KMS-11 (cell line): Measurements from ENCODE around the gene SOX10.

Experiments used
- H2AFZ ChIP-seq: fragments of 200-600 bp; sonication (generic); 2 replicates; pipeline ENCODE4 v1.6.1; 2016; ENCODE audit warnings: antibody characterized with exemption, mixed run types, low read depth
- H3K27ac ChIP-seq: fragments of 200-600 bp; sonication (generic); 2 replicates; pipeline ENCODE4 v1.6.1; 2016; ENCODE audit warnings: mild to moderate bottlenecking, mixed run types
- H3K27me3 ChIP-seq: fragments of 200-600 bp; sonication (generic); 2 replicates; pipeline ENCODE4 v1.6.1; 2017; ENCODE audit warnings: mild to moderate bottlenecking, low read depth, mixed run types, moderate library complexity; ENCODE audit not compliant: insufficient read depth
- H3K36me3 ChIP-seq: fragments of 200-600 bp; sonication (generic); 2 replicates; pipeline ENCODE4 v1.6.1; 2017; ENCODE audit warnings: mild to moderate bottlenecking, mixed run types; ENCODE audit not compliant: insufficient read depth
- H3K4me1 ChIP-seq: fragments of 200-600 bp; sonication (generic); 2 replicates; pipeline ENCODE4 v1.6.1; 2016; ENCODE audit warnings: mild to moderate bottlenecking, low read depth, mixed run types; ENCODE audit not compliant: poor library complexity, severe bottlenecking
- H3K4me2 ChIP-seq: fragments of 200-600 bp; sonication (generic); 2 replicates; pipeline ENCODE4 v1.7.0; 2016; ENCODE audit warnings: mild to moderate bottlenecking, mixed run types
- H3K4me3 ChIP-seq: fragments of 200-600 bp; sonication (generic); IDR thresholded peaks from 2 replicates; pipeline ENCODE4 v1.6.1; 2017; ENCODE audit warnings: low read depth, low read length, mixed read lengths; ENCODE audit not compliant: insufficient read depth
- H3K79me2 ChIP-seq: fragments of 200-600 bp; sonication (generic); 2 replicates; pipeline ENCODE4 v1.6.1; 2016; ENCODE audit warnings: low read depth, mixed run types; ENCODE audit not compliant: insufficient read depth
- H3K9ac ChIP-seq: fragments of 200-600 bp; sonication (generic); 2 replicates; pipeline ENCODE4 v1.6.1; 2016; ENCODE audit warnings: mild to moderate bottlenecking, mixed run types
- H4K20me1 ChIP-seq: fragments of 200-600 bp; sonication (generic); 2 replicates; pipeline ENCODE4 v1.6.1; 2016; ENCODE audit warnings: mild to moderate bottlenecking, mixed run types; ENCODE audit not compliant: insufficient read depth
- CTCF ChIP-seq: fragments of 200-600 bp; sonication (generic); conservative IDR thresholded peaks from 2 replicates; pipeline ENCODE4 v1.6.1; 2017; ENCODE audit warnings: low read depth, mild to moderate bottlenecking, antibody characterized with exemption, low read length, moderate library complexity, mixed read lengths

SOX10 gene

GRCh38 chr22:38016182-38017151 is 32.1 kb upstream of the SOX10 start:
- Histone ChIP-seq H3K79me2 (no peaks in the 10 kb centered on the region), H3K4me2 (no peak overlapping the region), H3K4me1 (no peaks in the 10 kb centered on the region), H3K36me3 (no peaks in the 10 kb centered on the region), H2AFZ (no peak overlapping the region), H3K9ac (no peak overlapping the region), H3K4me3 (no peak overlapping the region), H4K20me1 (no peaks in the 10 kb centered on the region), H3K27me3 (no peaks in the 10 kb centered on the region), H3K27ac (no peak overlapping the region)
- TF ChIP-seq CTCF, result no peak

GRCh38 chr22:38014083-38014482 is 29.7 kb upstream of the SOX10 start:
- no peaks in the 10 kb centered on the region for H3K27me3 ChIP-seq
- H3K27ac ChIP-seq, result no peak overlapping the region
- TF ChIP-seq CTCF, result no peak
- no peak overlapping the region for H2AFZ ChIP-seq
- no peak overlapping the region for H3K4me3 ChIP-seq
- H3K4me1 ChIP-seq, result no peaks in the 10 kb centered on the region
- no peaks in the 10 kb centered on the region for H4K20me1 ChIP-seq
- H3K9ac ChIP-seq, result no peak overlapping the region
- H3K79me2 ChIP-seq, result no peaks in the 10 kb centered on the region
- no peak overlapping the region for H3K4me2 ChIP-seq
- H3K36me3 ChIP-seq, result no peaks in the 10 kb centered on the region

- H3K27ac ChIP-seq, result no peak overlapping the region
- H3K9ac ChIP-seq, result no peak overlapping the region
- H3K4me2 ChIP-seq, result no peak overlapping the region
- no peaks in the 10 kb centered on the region for H3K79me2 ChIP-seq
- H3K27me3 ChIP-seq, result no peaks in the 10 kb centered on the region
- TF ChIP-seq CTCF, result no peak
- no peak overlapping the region for H3K4me3 ChIP-seq
- H2AFZ ChIP-seq, result no peak overlapping the region
- no peaks in the 10 kb centered on the region for H3K36me3 ChIP-seq
- H3K4me1 ChIP-seq, result no peaks in the 10 kb centered on the region
- no peaks in the 10 kb centered on the region for H4K20me1 ChIP-seq
These were observed 28.3 kb upstream of the SOX10 start for GRCh38 chr22:38012604-38013072.

- Histone ChIP-seq H2AFZ (no peak overlapping the region), H3K4me3 (no peak overlapping the region), H4K20me1 (no peaks in the 10 kb centered on the region), H3K27ac (no peak overlapping the region), H3K79me2 (no peaks in the 10 kb centered on the region), H3K27me3 (no peaks in the 10 kb centered on the region), H3K4me1 (no peaks in the 10 kb centered on the region), H3K9ac (no peak overlapping the region), H3K36me3 (no peaks in the 10 kb centered on the region), H3K4me2 (no peak overlapping the region)
- TF ChIP-seq CTCF, result no peak
These were observed 24.8 kb upstream of the SOX10 start for GRCh38 chr22:38009000-38009806.
